Measurements from ENCODE around the gene OR2T33. TPM values are rescaled to one million over a fixed set of nuclear protein-coding genes. Genes with fewer than 3 reads are reported as not detected.

The OR2T33 gene, protein sequence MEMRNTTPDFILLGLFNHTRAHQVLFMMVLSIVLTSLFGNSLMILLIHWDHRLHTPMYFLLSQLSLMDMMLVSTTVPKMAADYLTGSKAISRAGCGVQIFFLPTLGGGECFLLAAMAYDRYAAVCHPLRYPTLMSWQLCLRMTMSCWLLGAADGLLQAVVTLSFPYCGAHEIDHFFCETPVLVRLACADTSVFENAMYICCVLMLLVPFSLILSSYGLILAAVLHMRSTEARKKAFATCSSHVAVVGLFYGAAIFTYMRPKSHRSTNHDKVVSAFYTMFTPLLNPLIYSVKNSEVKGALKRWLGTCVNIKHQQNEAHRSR
- total RNA-seq (2014; rRNA removed; shearing (Covaris generic)): 0.28 TPM in 1 of 2 replicates, not detected in the other
- 0.32 TPM in 1 of 2 replicates, not detected in the other for polyA plus RNA-seq (2016; fragmentation: Nextera tagmentation; extraction: Ambion mirVana)
- long read RNA-seq: 0 reads

DNA sequence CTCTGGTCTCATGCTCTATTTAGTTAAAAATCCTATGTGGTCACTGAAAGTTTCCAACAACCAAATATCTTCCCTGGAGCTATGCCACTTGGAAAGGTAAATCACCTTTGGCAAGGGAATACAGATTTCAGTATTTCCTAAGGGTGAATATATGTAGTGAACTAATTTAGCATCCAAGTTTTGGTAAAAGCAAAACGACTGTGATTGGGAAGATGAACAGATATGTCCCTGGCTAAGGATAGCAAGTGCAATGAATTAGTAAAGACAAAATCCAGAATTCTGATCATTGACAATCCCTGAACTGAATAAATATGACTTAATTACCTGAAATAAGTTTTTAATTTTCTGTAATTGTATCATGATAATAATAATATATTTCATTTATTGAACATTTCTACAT is at the start of gene OR2T33:
TSS of gene OR2T33 (minus strand) at position 101 of the 400 bp plus-strand sequence. CDS start 4,162 bp downstream, outside the sequence.
- no peaks in the 10 kb centered on the region for H3K79me2 ChIP-seq (replicated peaks; ENCODE audit: insufficient read depth)

More for the DNA sequence above, at the start of gene OR2T33:
- Histone ChIP-seq H3K4me3 (no peak within 1 kb of the TSS), H3K9me2 (ENCODE audit: insufficient read depth) (no peaks in the 10 kb centered on the region), H3K36me3 (ENCODE audit: insufficient read depth) (peaks cover 4% of the 10 kb centered on the region), H3K27me3 (ENCODE audit: insufficient read depth) (no peaks in the 10 kb centered on the region), H3K27ac (ENCODE audit: low read depth) (no peak within 1 kb of the TSS), H2AFZ (no peak within 1 kb of the TSS), H3K4me2 (no peak within 1 kb of the TSS), H4K20me1 (replicated peaks; ENCODE audit: insufficient read depth) (no peaks in the 10 kb centered on the region), H3K4me1 (ENCODE audit: insufficient read depth) (no peaks in the 10 kb centered on the region), H3F3A (replicated peaks; ENCODE audit: low read depth) (no peaks in the 10 kb centered on the region)
- Mint-ChIP-seq H3K27ac (no peak within 1 kb of the TSS), H3K4me1 (no peaks in the 10 kb centered on the region), H3K9me3 (peaks cover 87% of the 10 kb centered on the region), H3K27me3 (ENCODE audit: insufficient read depth, low read depth, poor library complexity) (peaks cover 2% of the 10 kb centered on the region), H3K36me3 (ENCODE audit: low read depth) (peaks cover 10% of the 10 kb centered on the region; the same call in 2 of the 3 replicates), H3K4me3 (no peak within 1 kb of the TSS)
- no peak for TF ChIP-seq CTCF (conservative IDR thresholded peaks at IDR 0.05; ENCODE audit: low read depth in 2 of 2)
- no peak for TF ChIP-seq REST (IDR thresholded peaks at IDR 0.05; ENCODE audit: unreplicated experiment)
- no peak for TF ChIP-seq STAT1 (IDR thresholded peaks at IDR 0.05; ENCODE audit: unreplicated experiment)
- TF ChIP-seq CREB1 (CRISPR knock-in tag; IDR thresholded peaks at IDR 0.05; ENCODE audit: low read depth): no peak
- TF ChIP-seq JUNB (IDR thresholded peaks at IDR 0.05; ENCODE audit: unreplicated experiment): no peak
- TF ChIP-seq EZH2phosphoT487 (IDR thresholded peaks at IDR 0.05; ENCODE audit: unreplicated experiment): no peak
- TF ChIP-seq POLR2AphosphoS5 (IDR thresholded peaks at IDR 0.05; ENCODE audit: low read depth): no peak
- ATAC-seq (no peak), DNase-seq (ENCODE audit: low spot score) (no peak)
